MM.1S (cell line): Measurements from ENCODE around the gene MMP7.

ENCODE experiments used
- CTCF ChIP-seq: fragments of 300-600 bp; sonication (generic); IDR thresholded peaks from 2 replicates; pipeline ENCODE4 v1.5.1; 2016; ENCODE audit warnings: antibody characterized with exemption, low read length, mixed read lengths
- EZH2 ChIP-seq: fragments of 300-600 bp; sonication (generic); optimal IDR thresholded peaks from 2 replicates; pipeline ENCODE3; 2017; ENCODE audit warnings: low read depth, mild to moderate bottlenecking, antibody characterized with exemption, low read length, mixed read lengths
- EZH2phosphoT487 ChIP-seq: fragments of 300-600 bp; sonication (generic); IDR thresholded peaks from 2 replicates; pipeline ENCODE4 v1.6.1; 2018; ENCODE audit warnings: antibody characterized with exemption, low read length

- TF ChIP-seq CTCF (no peak), EZH2phosphoT487 (no peak), EZH2 (no peak)
Observed at GRCh38 chr11:102555091-102555490, 24.5 kb upstream of the MMP7 start.
